ENCODE measurements around the gene SPATA12.
"Not testable (repeated sequence)": the region's sequence is repeated elsewhere in the genome, so short reads cannot be mapped to it uniquely, and the experiment has no call there.

DNA sequence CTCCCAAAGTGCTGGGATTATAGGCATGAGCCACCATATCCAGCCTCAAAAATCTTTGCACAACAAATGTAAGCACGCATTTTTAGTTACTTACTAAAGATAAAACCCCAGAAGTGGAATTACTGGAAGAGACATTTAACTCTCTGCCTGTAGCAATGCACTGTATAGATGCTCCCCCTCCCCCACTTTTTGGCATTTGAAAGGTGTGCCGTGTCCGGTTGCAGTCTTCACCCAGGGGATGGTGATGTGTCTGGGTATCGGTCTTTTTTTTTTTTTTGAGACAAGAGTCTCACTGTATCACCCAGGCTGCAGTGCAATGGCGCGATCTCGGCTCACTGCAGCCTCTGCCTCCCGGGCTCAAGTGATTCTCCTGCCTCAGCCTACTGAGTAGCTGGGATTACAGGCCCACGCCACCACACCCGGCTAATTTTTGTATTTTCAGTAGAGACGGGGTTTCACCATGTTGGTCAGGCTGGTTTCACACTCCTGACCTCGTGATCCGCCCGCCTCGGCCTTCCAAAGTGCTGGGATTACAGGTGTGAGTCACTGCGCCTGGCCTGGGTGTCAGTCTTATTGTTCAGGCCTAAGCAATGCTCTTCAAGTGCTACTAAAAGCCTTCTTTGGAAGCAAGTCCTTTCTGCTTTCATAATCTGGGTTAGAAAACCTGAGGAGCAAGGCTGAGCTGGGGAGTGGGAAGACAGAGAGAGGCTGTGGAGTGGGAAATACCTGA is 23.0 kb downstream of the SPATA12 start:
- TF ChIP-seq CTCF, POLR2A (IDR thresholded peaks at IDR 0.05): not testable (repeated sequence)
